G401 (cell line): ENCODE data around the gene SAE1. TPM values are rescaled to one million over a fixed set of nuclear protein-coding genes. Genes with fewer than 3 reads are reported as not detected.
A peak's percentile ranks its signal among the peaks of the same experiment; 100 is the strongest.

Experiments
- DNase-seq: peaks from one replicate; pipeline ENCODE4 v3.0.0-alpha.2; 2015; ENCODE audit warnings: low spot score
- in situ Hi-C: cut with HindIII; loops from 2 replicates; pipeline ENCODE4 v1.10.0; 2016; ENCODE audit warnings: low sequenced_read_pairs, mixed read lengths
- total RNA-seq: library from RNA; depleted of rRNA; stranded (reverse); fragments of >200 nt; shearing (Covaris generic); gene quantifications from 2 replicates; pipeline ENCODE4 v1.2.3, GENCODE V29; 2014

SAE1 gene
- total RNA-seq, 1 experiment from 2014 or later: 603 TPM

- no peak for DNase-seq
- in situ Hi-C loops: no loop called here
Measured at GRCh38 chr19:47187797-47188196, 57.2 kb downstream of the SAE1 start.

- DNase-seq: no peak
- in situ Hi-C loops: no loop called here
Measured at GRCh38 chr19:47188507-47189033, 57.9 kb downstream of the SAE1 start.

- in situ Hi-C loops: no loop called here
- DNase-seq: peak; percentile 59
Measured at GRCh38 chr19:47190167-47190727, 59.6 kb downstream of the SAE1 start.

- in situ Hi-C loops: no loop called here
- DNase-seq: no peak
Measured at GRCh38 chr19:47195434-47195833, 64.8 kb downstream of the SAE1 start.

DNA sequence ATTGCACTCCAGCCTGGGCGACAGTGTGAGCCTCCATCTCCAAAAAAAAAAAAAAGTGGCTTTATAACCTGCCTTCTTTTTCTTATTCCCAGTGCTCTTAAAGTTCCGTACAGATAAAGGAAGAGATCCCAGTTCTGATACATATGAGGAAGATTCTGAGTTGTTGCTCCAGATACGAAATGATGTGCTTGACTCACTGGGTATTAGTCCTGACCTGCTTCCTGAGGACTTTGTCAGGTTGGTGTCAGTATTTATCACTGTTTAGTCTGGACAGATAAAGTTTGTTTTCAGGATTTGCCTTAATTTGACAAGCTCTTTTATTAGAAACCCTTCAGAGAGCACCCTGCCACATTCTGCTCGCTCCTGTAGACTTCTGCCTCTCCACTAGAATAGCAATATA is 66.5 kb downstream of the SAE1 start:
- in situ Hi-C loops: no loop called here
- no peak for DNase-seq

DNA sequence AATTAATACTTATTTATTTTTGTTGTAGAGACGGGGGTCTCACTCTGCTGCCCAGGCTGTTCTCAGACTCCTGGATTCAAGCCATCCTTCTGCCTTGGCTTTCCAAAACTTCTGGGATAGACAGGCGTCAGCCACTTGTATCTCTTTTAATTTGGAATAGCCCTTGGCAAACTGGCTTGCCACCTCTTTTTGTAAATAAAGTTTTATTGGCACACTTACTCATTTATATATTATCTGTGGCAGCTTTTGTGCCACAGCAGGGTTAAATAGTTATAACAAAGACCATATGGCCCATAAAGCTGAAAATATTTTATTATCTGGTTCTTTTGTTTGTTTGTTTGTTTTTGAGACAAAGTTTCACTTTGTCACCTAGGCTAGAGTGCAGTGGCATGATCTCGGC is 69.9 kb downstream of the SAE1 start:
- in situ Hi-C loops: no loop called here
- no peak for DNase-seq

DNA sequence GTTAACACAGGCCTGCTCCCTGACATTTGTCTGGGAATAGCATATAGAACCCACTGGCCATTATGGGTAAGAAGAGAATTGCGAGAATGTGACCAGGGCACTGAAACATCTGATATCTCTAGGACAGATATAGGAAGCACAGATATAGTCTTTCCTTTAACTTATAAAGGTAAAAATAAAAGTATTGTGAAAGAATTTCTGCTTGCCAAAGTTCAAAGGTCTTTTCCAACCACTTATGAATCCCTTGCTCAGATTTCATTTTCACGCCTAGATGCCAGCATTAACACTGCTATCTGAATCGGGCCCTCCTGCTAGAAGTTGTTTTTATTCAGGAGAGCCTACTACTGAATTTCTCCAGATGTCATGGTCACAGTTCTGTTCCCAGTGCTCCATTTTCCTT is 72.6 kb downstream of the SAE1 start:
- in situ Hi-C loops: no loop called here
- no peak for DNase-seq

GRCh38 chr19:47209319-47210179 is 78.9 kb downstream of the SAE1 start:
- in situ Hi-C loops: no loop called here
- DNase-seq: no peak

- DNase-seq: no peak
- in situ Hi-C loops: no loop called here
Measured at GRCh38 chr19:47210180-47210490, 79.5 kb downstream of the SAE1 start.

DNA sequence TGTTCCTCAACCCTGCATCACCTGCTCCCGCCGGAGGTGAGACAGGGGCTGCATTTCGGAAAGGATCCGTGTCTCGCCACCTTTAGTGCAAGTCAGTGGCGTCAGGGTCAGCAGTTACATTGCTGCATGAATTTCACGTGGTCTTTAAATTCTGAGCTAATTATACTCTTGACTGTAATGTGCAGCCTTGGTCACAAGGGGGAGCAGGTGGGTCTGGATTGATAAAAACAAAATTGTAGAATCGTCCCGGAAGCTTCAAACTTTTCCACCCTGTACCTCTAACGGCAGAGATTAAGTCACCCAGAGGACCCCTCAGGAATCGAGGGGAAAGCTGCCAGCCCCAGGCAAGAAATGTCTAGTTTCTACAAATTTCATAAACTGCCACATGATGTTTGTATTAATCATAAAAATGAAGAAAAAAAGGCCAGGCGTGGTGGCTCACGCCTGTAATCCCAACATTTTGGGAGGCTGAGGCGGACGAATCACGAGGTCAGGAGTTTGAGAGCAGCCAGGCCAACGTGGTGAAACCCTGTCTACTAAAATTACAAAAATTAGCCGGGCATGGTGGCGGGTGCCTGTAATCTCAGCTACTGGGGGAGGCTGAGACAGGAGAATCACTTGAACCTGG is 80.2 kb downstream of the SAE1 start:
- in situ Hi-C loops: no loop called here
- peak; percentile 79 for DNase-seq

DNA sequence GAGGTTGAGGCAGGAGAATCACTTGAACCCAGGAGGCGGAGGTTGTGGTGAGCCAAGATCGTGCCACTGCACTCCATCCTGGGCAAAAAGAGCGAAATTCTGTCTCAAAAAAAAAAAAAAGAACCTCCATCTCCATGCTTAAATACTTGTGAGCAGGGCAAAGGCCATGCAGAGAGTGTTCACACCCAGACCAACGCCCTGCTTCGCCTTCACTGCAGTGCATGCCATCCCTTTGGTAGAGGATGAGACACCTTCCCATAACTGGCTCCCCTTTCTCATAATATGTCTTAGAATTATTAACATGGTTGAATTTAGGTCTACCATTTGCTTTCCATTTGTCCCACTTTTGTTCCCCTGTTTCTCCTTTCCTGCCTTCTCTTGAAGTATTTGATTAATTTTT is 84.9 kb downstream of the SAE1 start:
- DNase-seq: no peak
- in situ Hi-C loops: no loop called here

DNA sequence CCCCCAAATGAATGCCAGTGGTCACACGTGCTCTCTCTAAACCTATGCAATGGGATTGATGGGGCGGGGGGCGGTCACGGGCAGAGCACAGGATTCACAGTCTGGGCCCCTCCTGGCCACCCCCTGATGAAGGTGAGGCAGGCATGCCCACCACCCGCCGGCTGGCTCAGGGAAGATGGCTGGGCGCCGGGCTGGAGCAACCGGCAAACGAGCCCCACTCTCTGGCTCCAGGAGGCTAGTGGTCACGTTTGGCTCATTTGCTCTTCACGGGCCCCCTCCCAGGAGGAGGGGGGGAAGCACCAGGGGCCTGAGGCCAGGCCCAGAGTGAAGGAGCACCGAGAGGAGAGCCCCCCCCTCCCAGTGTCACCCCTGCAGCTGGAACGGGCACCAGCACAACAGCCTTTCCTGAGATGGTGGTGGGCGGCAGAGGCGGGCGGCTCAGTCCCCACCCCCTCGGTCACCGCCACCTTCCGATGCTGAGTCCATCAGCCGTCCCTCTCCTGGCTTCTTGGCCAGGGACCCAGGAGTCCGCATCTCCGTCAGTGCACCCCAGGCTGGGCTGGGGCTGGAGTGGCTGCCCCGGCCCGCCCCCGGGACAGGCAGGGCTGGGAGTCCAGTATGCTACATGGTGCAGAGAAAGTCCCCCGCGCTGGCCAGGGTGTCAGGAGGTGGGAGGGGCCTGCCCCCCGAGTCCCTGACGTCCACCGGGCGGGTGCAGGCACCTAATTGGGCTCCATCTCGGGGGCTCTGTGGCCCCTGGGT is 90.6 kb downstream of the SAE1 start:
- DNase-seq: no peak
- in situ Hi-C loops: no loop called here

DNA sequence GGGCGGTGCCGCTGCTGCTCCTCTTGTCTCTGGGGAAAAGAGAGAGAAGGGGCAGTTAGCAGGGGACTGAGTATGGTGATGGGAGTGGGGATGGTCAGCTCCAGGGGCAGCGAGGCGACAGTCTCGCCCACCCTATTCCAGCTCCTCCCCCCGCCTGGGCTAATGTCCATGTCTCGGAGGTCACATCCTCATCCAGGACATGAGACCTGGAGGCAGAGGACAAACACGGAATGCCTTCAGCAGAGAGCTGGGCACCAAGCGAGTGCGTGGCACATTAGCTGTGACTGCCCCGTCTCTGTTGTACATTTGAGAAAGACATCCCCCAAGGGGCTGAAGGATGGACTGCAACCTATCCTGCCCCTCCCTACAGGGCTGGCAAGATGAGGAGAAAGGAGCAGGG is 91.3 kb downstream of the SAE1 start:
- in situ Hi-C loops: no loop called here
- DNase-seq: no peak

DNA sequence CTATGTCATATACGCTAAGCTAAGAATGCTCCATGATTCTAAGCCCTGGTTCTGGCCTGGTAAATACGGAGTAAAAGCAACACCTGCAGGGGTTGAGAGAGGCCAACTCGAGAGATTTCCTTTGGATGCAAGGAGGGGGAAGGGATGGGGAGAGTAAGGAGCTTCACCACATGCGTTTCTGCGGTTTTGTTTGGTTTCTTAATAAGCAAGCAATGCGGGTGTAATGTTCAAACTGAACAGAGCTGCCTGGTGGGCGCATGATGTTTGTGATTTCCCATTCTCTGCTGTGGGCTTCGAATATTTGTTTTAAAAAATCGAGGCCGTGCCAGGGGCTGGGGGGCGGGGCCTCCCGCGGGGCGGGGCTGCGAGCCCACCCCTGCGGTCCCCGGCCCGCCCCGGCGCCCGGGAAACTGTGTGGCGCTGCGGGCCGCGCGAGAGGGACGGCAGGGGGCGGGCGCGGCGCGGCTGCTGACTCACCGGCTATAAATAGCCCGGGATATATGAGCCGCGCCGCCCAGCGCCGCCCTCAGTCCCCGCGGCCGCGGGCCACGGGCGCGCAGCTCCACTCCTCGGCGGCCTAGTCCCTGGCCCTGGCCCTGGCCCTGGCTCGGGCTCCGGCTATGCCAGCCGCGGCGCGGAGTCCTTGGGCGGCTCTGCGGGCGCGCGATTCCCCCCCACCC is 95.3 kb downstream of the SAE1 start:
- DNase-seq: peak; percentile 89
- in situ Hi-C loops: no loop called here

DNA sequence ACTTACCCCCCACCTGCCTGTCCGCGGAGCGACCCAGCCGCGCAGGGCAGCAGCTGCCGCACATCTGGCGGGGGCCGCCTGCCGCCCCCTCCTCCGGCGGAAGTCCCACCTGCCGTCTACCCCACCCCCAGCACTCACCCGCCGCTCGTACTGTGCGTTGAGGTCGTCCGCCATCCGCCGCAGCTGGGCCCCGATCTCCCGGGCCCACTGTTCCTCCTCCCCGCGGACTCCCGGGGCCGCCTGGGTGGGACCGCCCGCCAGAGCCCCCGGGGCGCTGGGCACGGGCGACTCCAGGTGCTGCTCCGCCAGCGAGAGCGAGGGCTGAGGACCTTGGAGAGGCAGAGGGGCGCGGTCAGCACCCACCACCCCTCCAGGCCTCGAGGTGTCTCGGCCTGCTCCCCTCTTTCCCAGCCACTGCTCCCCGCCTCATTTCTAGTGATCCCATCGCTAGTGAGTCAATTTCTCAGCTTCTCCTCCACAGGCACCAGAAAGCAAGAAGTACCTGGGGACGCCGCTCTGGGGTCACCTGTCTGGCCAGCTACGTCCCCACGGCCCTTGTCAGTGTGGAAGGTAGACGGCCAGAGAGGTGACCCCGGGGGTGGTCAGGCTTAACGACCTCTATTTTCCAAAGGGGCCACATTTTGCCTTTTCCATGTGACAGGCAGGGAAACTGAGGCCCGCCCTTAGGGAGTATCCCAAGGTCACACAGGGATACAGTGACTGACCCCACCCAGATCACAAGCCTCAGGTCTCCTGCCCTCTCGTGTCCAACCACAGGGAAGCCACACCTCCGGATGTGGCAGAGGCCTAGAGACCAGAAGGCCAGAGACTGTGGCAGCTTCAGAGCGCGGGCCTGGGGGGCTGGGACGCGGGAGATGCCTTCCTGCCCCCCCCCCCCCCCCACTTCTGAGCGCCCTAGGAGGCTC is 96.1 kb downstream of the SAE1 start:
- peak; percentile 70 for DNase-seq
- in situ Hi-C loops: no loop called here

- in situ Hi-C loops: no loop called here
- DNase-seq: peak; percentile 73
Measured at GRCh38 chr19:47227352-47228167, 96.9 kb downstream of the SAE1 start.

DNA sequence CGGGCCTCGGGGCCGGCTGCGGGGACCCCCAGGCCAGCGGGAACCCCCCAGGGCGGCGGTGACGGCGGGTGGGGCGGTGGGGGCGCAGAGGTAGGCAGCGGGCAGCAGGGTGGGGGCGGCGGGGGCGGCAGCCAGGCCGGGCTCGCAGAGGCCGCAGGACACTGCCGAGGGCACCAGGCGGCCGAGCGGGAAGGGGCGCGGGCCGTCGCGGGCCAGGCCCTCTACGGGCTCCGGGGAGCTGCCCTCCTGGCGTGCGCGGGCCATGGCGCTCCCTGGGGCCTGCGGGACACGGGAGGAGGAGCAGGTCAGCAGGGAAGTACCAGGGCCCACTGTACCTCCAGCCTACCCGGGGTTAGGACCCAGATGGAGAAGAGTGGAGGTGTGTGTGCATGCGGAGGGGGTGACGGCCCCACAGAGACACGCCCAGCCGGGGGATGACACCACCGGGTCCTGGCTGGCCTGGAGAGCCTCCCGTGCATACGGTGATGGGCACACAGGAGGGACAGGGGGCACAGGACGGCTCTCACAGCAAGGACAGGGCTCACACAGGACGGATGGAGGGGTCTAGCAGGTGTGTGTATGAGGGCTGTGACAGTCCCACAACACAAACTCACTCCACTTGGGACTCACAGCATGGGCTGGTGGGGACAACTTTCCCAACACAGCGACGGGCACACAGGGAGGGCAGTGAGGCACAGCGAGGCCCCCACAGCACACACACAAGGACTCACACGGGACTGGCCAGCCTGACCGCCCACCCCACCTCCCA is 97.7 kb downstream of the SAE1 start:
- in situ Hi-C loops: no loop called here
- peak; percentile 62 for DNase-seq
